HG03432 (cell line): Measurements from ENCODE around the gene SLAIN2.

ENCODE experiments used
- ATAC-seq: cut with Tn5 transposase; IDR thresholded peaks from one replicate; pipeline ENCODE4 v1.9.1; 2021; ENCODE audit warnings: mild to moderate bottlenecking, moderate library complexity; ENCODE audit not compliant: unreplicated experiment

Gene SLAIN2

GRCh38 chr4:48368389-48368788 lies 27.1 kb downstream of the SLAIN2 start:
- no peak for ATAC-seq

GRCh38 chr4:48369248-48369647 lies 27.9 kb downstream of the SLAIN2 start:
- ATAC-seq = no peak

GRCh38 chr4:48369771-48370170 lies 28.4 kb downstream of the SLAIN2 start:
- ATAC-seq = no peak

DNA sequence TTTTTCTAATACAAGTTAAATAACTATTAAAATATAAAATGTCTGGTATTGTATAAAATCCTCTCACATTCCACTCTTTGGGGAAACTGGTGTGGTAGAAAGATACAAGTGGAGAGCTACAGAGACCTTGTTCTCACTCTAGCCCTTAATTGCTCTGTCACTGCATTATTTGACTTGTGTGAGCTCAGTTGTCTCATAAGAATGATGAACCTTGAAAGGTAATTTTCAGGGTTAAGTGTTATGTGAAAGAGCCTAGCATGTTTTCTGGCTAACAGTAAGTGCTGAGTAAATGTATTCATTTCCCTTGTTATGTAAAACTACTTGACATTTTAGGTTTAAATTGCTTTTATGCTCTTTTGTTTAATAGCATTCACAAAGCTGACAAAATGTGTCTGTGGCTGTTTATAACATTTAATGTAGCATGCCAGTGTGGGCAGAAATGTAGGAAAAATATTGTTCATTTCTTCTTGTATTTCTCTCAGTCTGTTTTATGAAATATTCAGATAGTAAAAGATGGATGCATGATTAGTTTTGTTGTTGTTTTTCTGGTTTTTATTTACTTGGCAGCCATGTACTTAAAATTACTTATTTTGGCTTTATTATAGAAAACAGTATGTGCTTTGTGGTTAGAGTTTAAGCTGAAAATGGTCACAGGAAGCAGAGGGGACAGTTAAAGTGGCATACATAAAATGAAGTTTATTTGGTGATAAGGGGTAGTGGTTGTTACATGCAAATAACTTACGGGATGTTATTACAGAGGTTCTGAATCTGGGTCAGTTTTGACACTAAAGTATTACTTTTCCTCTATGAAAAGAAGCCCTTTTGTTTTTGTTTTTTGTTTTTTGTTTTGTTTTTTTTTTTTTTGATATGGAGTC lies 29.2 kb downstream of the SLAIN2 start:
- ATAC-seq = peak; percentile 50

GRCh38 chr4:48372272-48372671 lies 30.9 kb downstream of the SLAIN2 start:
- no peak for ATAC-seq

GRCh38 chr4:48375651-48376304 lies 34.4 kb downstream of the SLAIN2 start:
- ATAC-seq = no peak

DNA sequence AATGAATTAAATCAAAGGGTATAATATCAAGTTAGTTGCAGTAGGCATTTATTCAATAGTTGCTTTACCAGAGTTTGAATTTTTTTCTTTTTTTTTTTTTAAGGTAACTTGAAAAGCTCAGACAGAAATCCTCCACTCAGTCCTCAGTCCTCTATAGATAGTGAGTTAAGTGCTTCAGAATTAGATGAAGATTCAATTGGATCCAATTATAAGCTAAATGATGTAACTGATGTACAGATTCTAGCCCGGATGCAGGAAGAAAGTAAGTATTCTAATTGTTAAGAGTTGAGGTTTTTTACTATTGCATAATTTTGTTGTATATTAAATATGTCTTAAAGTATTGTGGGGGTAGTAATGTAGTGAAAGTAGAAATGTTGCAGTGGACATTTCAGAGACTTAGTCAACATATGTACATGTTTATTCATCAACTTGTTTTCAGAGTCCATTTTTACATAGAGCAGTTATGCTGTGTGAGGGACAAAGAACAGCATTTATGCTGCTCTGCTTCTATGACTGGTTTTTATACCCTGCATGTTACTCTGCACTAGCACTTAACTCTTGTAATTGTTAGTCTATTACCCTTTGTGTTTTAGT lies 38.4 kb downstream of the SLAIN2 start:
- ATAC-seq = no peak

DNA sequence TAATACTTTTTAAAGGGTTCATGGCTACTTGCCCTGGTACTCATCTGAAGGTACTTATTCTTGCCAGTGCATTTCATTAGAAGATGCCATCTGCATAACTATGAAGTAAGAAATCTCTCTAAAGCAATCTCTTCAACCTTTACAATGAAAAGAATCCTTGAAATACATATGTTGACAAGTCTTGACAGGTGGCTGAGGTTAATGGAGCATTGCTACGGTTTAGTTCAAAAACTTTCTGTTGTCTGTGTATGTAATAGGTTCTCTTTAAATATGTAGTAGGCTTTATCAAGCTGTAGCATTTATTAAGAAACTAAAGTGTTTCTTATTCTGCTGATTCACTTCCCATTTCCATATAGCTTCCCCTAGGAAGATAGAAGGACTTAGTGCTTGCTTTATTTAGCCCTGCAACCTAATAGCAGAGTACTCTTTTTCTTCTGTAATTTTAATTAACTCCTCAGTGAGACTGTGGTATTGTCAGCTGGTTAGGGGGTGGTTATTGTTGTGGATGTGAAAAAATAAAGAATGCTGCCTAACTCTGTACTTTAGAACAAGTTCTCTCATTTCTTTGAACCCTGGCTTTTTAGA lies 39.3 kb downstream of the SLAIN2 start:
- ATAC-seq = no peak

GRCh38 chr4:48388525-48389154 lies 47.3 kb downstream of the SLAIN2 start:
- no peak for ATAC-seq

GRCh38 chr4:48396043-48396442 lies 54.7 kb downstream of the SLAIN2 start:
- no peak for ATAC-seq

DNA sequence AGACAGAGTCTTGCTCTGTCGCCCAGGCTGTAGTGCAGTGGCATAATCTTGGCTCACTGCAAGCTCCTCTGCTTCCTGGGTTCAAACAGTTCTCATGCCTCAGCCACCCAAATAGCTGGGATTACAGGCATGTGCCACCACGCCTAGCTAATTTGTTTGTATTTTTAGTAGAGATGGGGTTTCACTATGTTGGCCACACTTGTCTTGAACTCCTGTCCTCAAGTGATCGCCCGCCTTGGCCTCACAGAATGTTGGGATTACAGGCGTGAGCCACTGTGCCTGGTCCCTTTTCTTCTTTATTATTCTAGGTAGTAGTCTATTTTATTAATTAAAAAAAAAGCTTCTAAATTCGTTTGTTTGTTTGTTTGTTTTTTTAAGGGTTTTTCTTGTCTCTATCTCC lies 59.1 kb downstream of the SLAIN2 start:
- ATAC-seq = no peak

DNA sequence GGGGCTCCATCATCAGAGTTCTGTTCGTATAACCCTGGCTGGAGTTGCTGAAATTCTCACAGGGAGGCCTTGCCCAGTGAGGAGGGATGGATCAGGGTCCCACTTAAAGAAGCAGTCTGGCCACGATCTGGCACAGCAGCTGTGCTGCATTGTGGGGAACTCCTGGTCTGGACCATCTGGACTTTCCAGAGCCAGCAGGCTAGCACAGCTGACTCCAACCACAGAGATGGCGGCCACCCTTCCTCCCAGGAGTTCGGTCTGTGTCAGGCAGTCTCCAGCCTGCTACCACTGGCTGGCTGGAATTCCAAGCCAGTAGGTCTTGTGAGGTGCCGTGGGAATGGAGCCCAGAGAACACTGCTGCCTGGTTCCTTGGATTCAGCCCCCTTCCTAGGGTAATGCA lies 62.0 kb downstream of the SLAIN2 start:
- no peak for ATAC-seq

- no peak for ATAC-seq
Measured at GRCh38 chr4:48403779-48404178, 62.5 kb downstream of the SLAIN2 start.

GRCh38 chr4:48405924-48406323 lies 64.6 kb downstream of the SLAIN2 start:
- ATAC-seq = no peak

GRCh38 chr4:48409203-48409602 lies 67.9 kb downstream of the SLAIN2 start:
- ATAC-seq = no peak

DNA sequence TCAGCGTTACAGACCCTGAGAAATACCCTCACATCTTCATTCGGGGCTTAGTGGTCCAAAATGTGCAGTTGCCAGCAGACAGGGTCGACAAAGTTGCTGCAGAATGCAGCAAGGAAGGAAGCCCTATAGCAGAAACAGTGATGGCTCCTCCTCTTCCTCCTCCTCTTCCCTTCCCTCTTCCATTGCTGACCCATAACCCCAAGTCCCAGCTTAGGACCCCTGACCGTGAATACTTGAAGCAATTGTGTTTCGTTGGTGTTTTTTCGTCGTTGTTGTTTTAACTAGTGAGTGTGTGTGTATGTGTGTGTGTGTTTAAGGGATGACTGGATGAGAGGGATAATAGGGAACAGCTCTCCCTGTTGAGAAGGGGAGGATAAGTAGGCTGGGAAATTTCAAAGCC lies 69.5 kb downstream of the SLAIN2 start:
- ATAC-seq = no peak

GRCh38 chr4:48420144-48420543 lies 78.8 kb downstream of the SLAIN2 start:
- no peak for ATAC-seq

GRCh38 chr4:48421101-48421500 lies 79.8 kb downstream of the SLAIN2 start:
- ATAC-seq = no peak

DNA sequence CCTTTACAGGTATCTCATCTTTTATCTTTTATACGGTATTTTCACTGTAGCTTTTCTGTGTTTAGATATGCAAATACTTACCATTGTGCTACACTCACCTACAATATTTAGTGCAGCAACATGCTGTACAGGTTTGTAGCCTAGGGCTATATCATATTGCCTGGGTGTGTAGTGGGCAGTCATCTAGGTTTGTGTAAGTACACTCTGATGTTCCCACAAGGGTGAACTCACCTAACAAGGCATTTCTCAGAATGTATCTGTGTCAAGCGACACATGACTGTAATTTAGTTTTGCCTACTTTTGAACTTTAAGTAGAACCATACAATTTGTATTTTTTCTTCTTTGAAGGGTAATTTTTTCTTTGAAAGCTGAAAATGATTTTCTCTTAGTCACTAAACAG lies 87.6 kb downstream of the SLAIN2 start:
- no peak for ATAC-seq

DNA sequence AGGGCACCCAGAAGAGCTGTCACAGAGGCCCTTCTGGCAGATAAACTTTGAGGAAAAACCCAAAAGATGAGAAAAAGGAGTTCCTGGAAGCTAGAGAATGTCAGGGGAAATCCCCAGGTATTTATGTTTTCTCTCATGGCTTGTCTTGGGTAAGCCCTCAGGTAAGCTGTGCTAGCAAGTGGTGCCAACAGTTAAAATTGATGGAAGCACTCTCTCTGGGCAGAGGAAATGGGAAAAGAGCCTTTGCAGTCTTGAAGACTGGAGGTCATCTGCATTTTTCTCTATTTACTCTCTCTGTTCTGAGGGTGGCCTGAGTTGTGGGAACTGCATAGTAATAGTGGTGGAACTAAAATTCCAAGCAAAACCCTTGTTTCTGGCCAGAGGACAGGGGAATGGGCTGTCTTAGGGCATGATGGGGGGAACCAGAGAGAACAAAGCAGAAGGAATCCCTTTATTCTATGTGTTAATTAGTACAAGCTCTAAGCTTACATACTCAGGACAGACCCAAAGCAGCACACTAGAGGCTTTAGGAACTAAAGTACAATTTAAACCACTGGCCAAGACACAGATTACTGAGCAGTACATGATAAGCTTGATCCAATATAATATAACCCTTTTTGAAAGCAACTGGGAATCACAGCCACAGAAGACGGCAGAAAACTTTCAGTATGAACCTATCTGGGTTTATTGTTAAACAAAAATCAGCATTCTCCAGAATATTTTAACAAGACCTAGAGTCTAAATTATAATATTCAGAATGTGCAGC lies 88.6 kb downstream of the SLAIN2 start:
- no peak for ATAC-seq
